Endothelial cell of umbilical vein (primary cell): ENCODE results near the gene CYTH2. TPM values are rescaled to one million over a fixed set of nuclear protein-coding genes. Genes with fewer than 3 reads are reported as not detected.

Source experiments
- BruUV-seq: library from RNA; stranded (reverse); fragments of 400-500 nt; replicated peaks from 2 replicates; lab custom pipeline; 2021; lab: Mats Ljungman, UMichigan
- CTCF ChIA-PET: fragments of 300-600, 350-600 bp; sonication (Branson Sonifier 250); formaldehyde crosslinking; loops from one replicate; lab custom pipeline; 2021; ENCODE audit warnings: antibody characterized with exemption, inconsistent platforms; lab: Charles Lee
- POLR2A ChIA-PET: fragments of 300-600, 350-600 bp; sonication (Branson Sonifier 250); formaldehyde crosslinking; loops from one replicate; lab custom pipeline; 2021; ENCODE audit warnings: antibody characterized with exemption, inconsistent platforms; lab: Charles Lee
- DNase-seq: peaks from one replicate; pipeline ENCODE4 v3.0.0-alpha.2; 2011; ENCODE audit warnings: low read depth, low spot score
- FAIRE-seq: peaks from 2 replicates; lab custom pipeline; 2011; peaks lifted over from hg19 to GRCh38; lab: Jason Lieb, UNC
- H2AFZ ChIP-seq: 2 replicates; pipeline ENCODE4 v1.6.0; 2012; ENCODE audit warnings: low read depth, low read length, control low read depth, inconsistent platforms
- H3K27ac ChIP-seq: 2 replicates; pipeline ENCODE4 v1.5.1; 2011; ENCODE audit warnings: low read depth, mild to moderate bottlenecking, control low read depth, low read length, moderate library complexity; ENCODE audit not compliant: insufficient read depth
- H3K27me3 ChIP-seq, 2 experiments: 2 replicates each; pipeline versions ENCODE4 v1.6.0 to v1.6.1; 2011; ENCODE audit warnings: low read length in 2 of 2, mixed read lengths in 1 of 2; ENCODE audit not compliant: control insufficient read depth in 2 of 2, insufficient read depth in 2 of 2
- H3K36me3 ChIP-seq, 2 experiments: 2 replicates in 1 of 2; 3 replicates in 1 of 2; pipeline ENCODE4 v1.5.1; 2011; ENCODE audit warnings: low read length in 2 of 2, mild to moderate bottlenecking in 1 of 2, moderate library complexity in 1 of 2; ENCODE audit not compliant: control insufficient read depth in 2 of 2, insufficient read depth in 2 of 2; ENCODE audit errors: extremely low read depth in 1 of 2
- H3K4me1 ChIP-seq: 3 replicates; pipeline ENCODE4 v1.5.1; 2011; ENCODE audit warnings: mild to moderate bottlenecking, low read length; ENCODE audit not compliant: control insufficient read depth, insufficient read depth; ENCODE audit errors: extremely low read depth
- H3K4me2 ChIP-seq: 2 replicates; pipeline ENCODE4 v1.6.1; 2011; ENCODE audit warnings: low read length, control low read depth, mixed read lengths; ENCODE audit not compliant: insufficient read depth
- H3K4me3 ChIP-seq, 3 experiments: fragments of 200-600 bp in 1 of 3; sonication (generic), shearing (Covaris generic) in 1 of 3; replicated peaks in 1 of 3; 2 replicates each; pipeline ENCODE4 v1.5.1; 2011 to 2016; ENCODE audit warnings: control low read depth in 3 of 3, low read length in 3 of 3, mild to moderate bottlenecking in 2 of 3, inconsistent platforms in 1 of 3, low read depth in 1 of 3, moderate library complexity in 1 of 3; ENCODE audit not compliant: insufficient read depth in 1 of 3
- H3K79me2 ChIP-seq: 2 replicates; pipeline ENCODE4 v1.6.0; 2012; ENCODE audit warnings: low read length, inconsistent platforms; ENCODE audit not compliant: control insufficient read depth, insufficient read depth
- H3K9ac ChIP-seq: replicated peaks from 2 replicates; pipeline ENCODE3; 2011; ENCODE audit warnings: low read length, control low read depth; ENCODE audit not compliant: insufficient read depth; ENCODE audit errors: extremely low read depth
- H3K9me1 ChIP-seq: replicated peaks from 3 replicates; pipeline ENCODE4 v1.6.0; 2011; ENCODE audit warnings: mild to moderate bottlenecking, low read length; ENCODE audit not compliant: control insufficient read depth, insufficient read depth; ENCODE audit errors: extremely low read depth
- H3K9me3 ChIP-seq: replicated peaks from 2 replicates; pipeline ENCODE4 v1.5.1; 2012; ENCODE audit warnings: low read length, inconsistent platforms; ENCODE audit not compliant: control insufficient read depth, insufficient read depth
- H4K20me1 ChIP-seq: replicated peaks from 2 replicates; pipeline ENCODE3; 2011; ENCODE audit warnings: mild to moderate bottlenecking, low read length; ENCODE audit not compliant: control insufficient read depth, insufficient read depth; ENCODE audit errors: extremely low read depth
- CTCF ChIP-seq, 2 donors: IDR thresholded peaks; 1 replicate in 1 of 2; 2 replicates in 1 of 2; pipeline ENCODE4 v1.5.1; 2011; ENCODE audit warnings: low read length in 2 of 2, mild to moderate bottlenecking in 2 of 2, moderate library complexity in 2 of 2, control low read depth in 1 of 2, inconsistent platforms in 1 of 2, low read depth in 1 of 2; ENCODE audit not compliant: insufficient read depth in 1 of 2; ENCODE audit errors: extremely low read depth in 1 of 2
- EZH2 ChIP-seq: IDR thresholded peaks from 2 replicates; pipeline ENCODE4 v1.6.1; 2012; ENCODE audit warnings: borderline replicate concordance, low read depth, mild to moderate bottlenecking, moderate library complexity, low read length, inconsistent platforms; ENCODE audit not compliant: severe bottlenecking
- FOS ChIP-seq: IDR thresholded peaks from 2 replicates; pipeline ENCODE4 v1.6.1; 2011; ENCODE audit warnings: mild to moderate bottlenecking, low read length, moderate library complexity, borderline replicate concordance; ENCODE audit not compliant: insufficient read depth
- dilution Hi-C: fragments of 300-500 bp; cut with MboI; formaldehyde crosslinking; loops from one replicate; pipeline ENCODE4 v1.15.0; 2019; ENCODE audit warnings: low sequenced_read_pairs; ENCODE audit not compliant: extremely low pct_ligation_motif_present
- intact Hi-C: fragments of 100-400 bp; cut with micrococcal nuclease; formaldehyde crosslinking; loops from one replicate; pipeline ENCODE4 v1.10.0; 2022
- polyA plus RNA-seq, 4 experiments: library from polyadenylated mRNA; depleted of rRNA in 3 of 4; stranded (reverse) in 3 of 4; unstranded in 1 of 4; fragments of >200 nt; gene quantifications; 2 replicates each; pipeline versions ENCODE4 v1.2.1 to v1.2.3, GENCODE V29; 2011 to 2012; ENCODE audit warnings: missing spikeins in 1 of 4
- total RNA-seq: library from RNA; stranded (reverse); gene quantifications from 2 replicates; pipeline ENCODE4 v1.2.3, GENCODE V29; 2021

Gene CYTH2
- total and polyA plus RNA-seq, 2 donors (not counting 3 experiments of a cell fraction or from before 2014, with no cell fraction given), result 98.4 to 119 TPM

- dilution Hi-C loops, result no loop called here
- CTCF ChIA-PET, result interaction anchor here (0.6 to 8.3 kb wide), 33 partner anchors 10 to 338 kb away, joined by 3 to 507 read pairs (median 4); partner anchors contain the start of genes GRIN2D and SULT2B1
- peak; percentile 77 for FAIRE-seq
Measured at GRCh38 chr19:48506138-48506733, 37.1 kb downstream of the CYTH2 start.

More at GRCh38 chr19:48506138-48506733, 37.1 kb downstream of the CYTH2 start:
- Histone ChIP-seq H3K9me3 (no peaks in the 10 kb centered on the region), H3K27me3 (peaks cover 0 to 4% of the 10 kb centered on the region in 2 experiments), H4K20me1 (no peaks in the 10 kb centered on the region), H3K79me2 (no peaks in the 10 kb centered on the region), H3K9me1 (no peaks in the 10 kb centered on the region), H3K9ac (no peak overlapping the region), H3K27ac (no peak overlapping the region), H3K4me1 (no peaks in the 10 kb centered on the region), H3K4me2 (no peak overlapping the region), H3K4me3 (no peak overlapping the region), H3K36me3 (no peaks in the 10 kb centered on the region), H2AFZ (no peak overlapping the region)
- no peak for DNase-seq
- intact Hi-C loops, result loop anchor here (1.0 kb wide), 2 partner anchors 78 to 83 kb away; no protein-coding TSS in a partner anchor
- POLR2A ChIA-PET, result interaction anchor here (0.7 kb wide), 1 partner anchor 78 kb away, joined by 3 read pairs; no protein-coding TSS in a partner anchor
- TF ChIP-seq EZH2 (no peak), FOS (no peak), CTCF (IDR thresholded peaks at IDR 0.05; ENCODE audit: extremely low read depth in 1 of 2, insufficient read depth in 1 of 2, low read depth in 1 of 2, low read length in 2 of 2) (peak; percentile 30 to 35)
- no TSS peak for BruUV-seq
